ENCODE data around the gene THSD4. TPM values are rescaled to one million over a fixed set of nuclear protein-coding genes. Genes with fewer than 3 reads are reported as not detected.

The THSD4 gene
- total and polyA plus RNA-seq, 7 donors: 1.4 to 7.8 (median 2.2) TPM

- Histone ChIP-seq H3K4me1 (no peaks in the 10 kb centered on the region), H3K27me3 (no peaks in the 10 kb centered on the region), H3K4me3 (no peak overlapping the region), H3K36me3 (no peaks in the 10 kb centered on the region), H3K27ac (no peak overlapping the region), H3K9me3 (peaks cover 0 to 4% (median 0%) of the 10 kb centered on the region in 4 donors)
- TF ChIP-seq CTCF (IDR thresholded peaks at IDR 0.05): no peak
- no peak for TF ChIP-seq POLR2AphosphoS5 (IDR thresholded peaks at IDR 0.05)
- no peak for TF ChIP-seq POLR2A (IDR thresholded peaks at IDR 0.05)
- no peak for TF ChIP-seq EP300 (IDR thresholded peaks at IDR 0.05)
- no peak for DNase-seq
- intact Hi-C loops (cut with DNase I): no loop called here
- 92 to 96% methylated on average over 5 of the region's 5 CpGs for WGBS, 2 donors
Measured at GRCh38 chr15:71562251-71562650, 447.0 kb downstream of the THSD4 start.

GRCh38 chr15:71564217-71564616, 448.9 kb downstream of the THSD4 start:
- 0 to 1% methylated on average over 1 of the region's 1 CpG for WGBS, 2 donors
- Histone ChIP-seq H3K9me3 (no peaks in the 10 kb centered on the region), H3K4me1 (no peaks in the 10 kb centered on the region), H3K27me3 (no peaks in the 10 kb centered on the region), H3K27ac (no peak overlapping the region), H3K4me3 (no peak overlapping the region), H3K36me3 (no peaks in the 10 kb centered on the region)
- no peak for TF ChIP-seq POLR2AphosphoS5 (IDR thresholded peaks at IDR 0.05)
- intact Hi-C loops (cut with DNase I): no loop called here
- DNase-seq: no peak

GRCh38 chr15:71565006-71565405, 449.7 kb downstream of the THSD4 start:
- Histone ChIP-seq H3K4me1 (no peaks in the 10 kb centered on the region), H3K27ac (no peak overlapping the region), H3K9me3 (no peaks in the 10 kb centered on the region), H3K36me3 (no peaks in the 10 kb centered on the region), H3K27me3 (no peaks in the 10 kb centered on the region), H3K4me3 (no peak overlapping the region)
- TF ChIP-seq POLR2AphosphoS5 (IDR thresholded peaks at IDR 0.05) (no peak), CTCF (IDR thresholded peaks at IDR 0.05) (no peak), POLR2A (IDR thresholded peaks at IDR 0.05) (no peak), EP300 (IDR thresholded peaks at IDR 0.05) (no peak)
- 96 to 100% methylated on average over 1 of the region's 1 CpG for WGBS, 2 donors
- no peak for DNase-seq
- intact Hi-C loops (cut with DNase I): no loop called here

GRCh38 chr15:71565631-71566160, 450.4 kb downstream of the THSD4 start:
- Histone ChIP-seq H3K4me3 (no peak overlapping the region), H3K4me1 (no peaks in the 10 kb centered on the region), H3K27me3 (no peaks in the 10 kb centered on the region), H3K27ac (no peak overlapping the region), H3K9me3 (no peaks in the 10 kb centered on the region), H3K36me3 (no peaks in the 10 kb centered on the region)
- intact Hi-C loops (cut with DNase I): no loop called here
- 56 to 75% methylated on average over 3 of the region's 3 CpGs for WGBS, 2 donors
- DNase-seq: no peak
- TF ChIP-seq EP300 (IDR thresholded peaks at IDR 0.05): no peak
- TF ChIP-seq CTCF (IDR thresholded peaks at IDR 0.05): no peak
- no peak for TF ChIP-seq POLR2AphosphoS5 (IDR thresholded peaks at IDR 0.05)
- TF ChIP-seq POLR2A (IDR thresholded peaks at IDR 0.05): no peak

GRCh38 chr15:71566226-71566625, 451.0 kb downstream of the THSD4 start:
- intact Hi-C loops (cut with DNase I): no loop called here
- DNase-seq: no peak
- TF ChIP-seq POLR2A (IDR thresholded peaks at IDR 0.05): no peak
- no peak for TF ChIP-seq CTCF (IDR thresholded peaks at IDR 0.05)
- no peak for TF ChIP-seq POLR2AphosphoS5 (IDR thresholded peaks at IDR 0.05)
- no peak for TF ChIP-seq EP300 (IDR thresholded peaks at IDR 0.05)
- Histone ChIP-seq H3K9me3 (no peaks in the 10 kb centered on the region), H3K4me1 (no peaks in the 10 kb centered on the region), H3K27ac (no peak overlapping the region), H3K4me3 (no peak overlapping the region), H3K36me3 (no peaks in the 10 kb centered on the region), H3K27me3 (no peaks in the 10 kb centered on the region)
- WGBS, 2 donors: 96 to 98% methylated on average over 3 of the region's 3 CpGs

All from sigmoid colon (tissue), 7 donors.